Mucosa of descending colon (tissue), 3 donors: ENCODE results near the gene RPL34. TPM values are rescaled to one million over a fixed set of nuclear protein-coding genes. Genes with fewer than 3 reads are reported as not detected.

Experiments
- ATAC-seq: fragments of 200-7000 bp; cut with Tn5 transposase; one replicate; pipeline ENCODE4 v1.9.1; 2020; ENCODE audit warnings: mild to moderate bottlenecking, moderate library complexity
- DNase-seq, 3 donors: peaks; one replicate each; pipeline ENCODE4 v3.0.0-alpha.2; 2020
- H3K36me3 ChIP-seq: fragments of 200-600 bp; one replicate; pipeline ENCODE4 v1.8.0; 2021; ENCODE audit warnings: low read depth, mild to moderate bottlenecking
- H3K4me1 ChIP-seq: fragments of 200-600 bp; one replicate; pipeline ENCODE4 v1.8.0; 2021; ENCODE audit warnings: low read depth, mild to moderate bottlenecking
- H3K4me3 ChIP-seq: fragments of 200-600 bp; one replicate; pipeline ENCODE4 v1.8.0; 2021; ENCODE audit warnings: mild to moderate bottlenecking
- H3K9me3 ChIP-seq: fragments of 200-600 bp; one replicate; pipeline ENCODE4 v1.8.0; 2021; ENCODE audit warnings: mild to moderate bottlenecking
- intact Hi-C, 2 donors: fragments of 100-400 bp; cut with DNase I in 1 of 2; cut with micrococcal nuclease in 1 of 2; formaldehyde crosslinking; loops; one replicate each; pipeline versions ENCODE4 v1.11.0 to v1.11.1; 2022; cut with DNase I, micrococcal nuclease
- total RNA-seq, 3 donors: library from RNA; stranded (reverse); fragmentation: NEBNext Ultra II Directional in 2 of 3; extraction: Animal tissue kit (Norgen Biotek cat#: 25700) in 2 of 3; gene quantifications; one replicate each; pipeline versions ENCODE4 v1.2.1 to v1.2.4, GENCODE V29; 2021 to 2023
- TF ChIP-seq, protein P1 (sequence below): fragments of 200-600 bp; IDR thresholded peaks from one replicate; pipeline ENCODE4 v1.8.0; 2022; ENCODE audit warnings: antibody characterized with exemption, mild to moderate bottlenecking
- donor health status: DM: no; HTN: no; CAD: no; lungs with moderate emphysema.
- donor health status: DM: no; HTN: no; CAD: no.
- donor health status: DM: no; HTN: yes; CAD: no.

Gene RPL34
- total RNA-seq, 3 donors from 2014 or later: 835 to 932 (median 883) TPM

DNA sequence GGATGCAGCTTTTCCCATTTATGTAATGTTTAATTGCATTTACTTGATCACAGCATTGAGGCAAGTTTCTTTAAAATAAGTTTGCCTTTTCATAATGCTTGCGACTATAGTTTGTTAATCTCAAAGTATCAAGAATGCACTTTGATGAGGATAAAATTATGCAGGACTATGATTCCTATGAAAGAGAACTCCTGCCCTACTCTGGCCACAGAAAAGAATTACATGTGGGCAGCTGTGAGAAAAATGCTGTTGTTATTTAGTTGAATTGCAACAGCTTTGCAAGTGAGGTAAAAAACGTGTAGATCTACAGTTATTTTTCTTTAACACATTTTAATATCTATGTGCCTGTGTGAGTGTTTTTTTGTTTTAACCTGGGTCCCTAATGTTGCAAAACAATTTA lies 17.5 kb downstream of the RPL34 start:
- intact Hi-C loops: no loop called here
- TF ChIP-seq, protein P1, sequence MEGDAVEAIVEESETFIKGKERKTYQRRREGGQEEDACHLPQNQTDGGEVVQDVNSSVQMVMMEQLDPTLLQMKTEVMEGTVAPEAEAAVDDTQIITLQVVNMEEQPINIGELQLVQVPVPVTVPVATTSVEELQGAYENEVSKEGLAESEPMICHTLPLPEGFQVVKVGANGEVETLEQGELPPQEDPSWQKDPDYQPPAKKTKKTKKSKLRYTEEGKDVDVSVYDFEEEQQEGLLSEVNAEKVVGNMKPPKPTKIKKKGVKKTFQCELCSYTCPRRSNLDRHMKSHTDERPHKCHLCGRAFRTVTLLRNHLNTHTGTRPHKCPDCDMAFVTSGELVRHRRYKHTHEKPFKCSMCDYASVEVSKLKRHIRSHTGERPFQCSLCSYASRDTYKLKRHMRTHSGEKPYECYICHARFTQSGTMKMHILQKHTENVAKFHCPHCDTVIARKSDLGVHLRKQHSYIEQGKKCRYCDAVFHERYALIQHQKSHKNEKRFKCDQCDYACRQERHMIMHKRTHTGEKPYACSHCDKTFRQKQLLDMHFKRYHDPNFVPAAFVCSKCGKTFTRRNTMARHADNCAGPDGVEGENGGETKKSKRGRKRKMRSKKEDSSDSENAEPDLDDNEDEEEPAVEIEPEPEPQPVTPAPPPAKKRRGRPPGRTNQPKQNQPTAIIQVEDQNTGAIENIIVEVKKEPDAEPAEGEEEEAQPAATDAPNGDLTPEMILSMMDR: no peak
- Histone ChIP-seq H3K4me3 (no peak overlapping the region), H3K4me1 (no peaks in the 10 kb centered on the region), H3K9me3 (no peaks in the 10 kb centered on the region), H3K36me3 (no peaks in the 10 kb centered on the region)
- DNase-seq: no peak
- no peak for ATAC-seq

DNA sequence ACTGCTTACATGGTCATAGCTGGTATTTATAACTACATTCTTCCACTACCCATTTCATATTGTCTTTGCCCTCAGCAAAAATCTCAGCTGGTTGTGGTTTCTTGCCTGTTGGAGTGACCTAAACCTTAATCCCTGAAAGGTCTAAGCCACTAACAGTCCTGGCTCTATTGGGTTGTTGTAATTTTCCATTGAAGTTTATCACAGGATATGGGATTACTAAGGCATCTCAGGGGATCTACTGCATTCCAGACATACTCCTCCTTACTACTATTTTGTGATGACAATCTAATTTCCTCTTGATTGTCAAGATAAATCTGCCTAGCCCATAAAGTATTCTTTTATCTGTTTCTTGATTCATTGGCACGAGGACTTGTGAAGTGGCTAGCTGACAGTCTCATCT lies 23.9 kb downstream of the RPL34 start:
- ATAC-seq: no peak
- Histone ChIP-seq H3K36me3 (no peaks in the 10 kb centered on the region), H3K4me3 (no peak overlapping the region), H3K4me1 (no peaks in the 10 kb centered on the region), H3K9me3 (no peaks in the 10 kb centered on the region)
- intact Hi-C loops: no loop called here
- no peak for DNase-seq
- TF ChIP-seq, protein P1: no peak

DNA sequence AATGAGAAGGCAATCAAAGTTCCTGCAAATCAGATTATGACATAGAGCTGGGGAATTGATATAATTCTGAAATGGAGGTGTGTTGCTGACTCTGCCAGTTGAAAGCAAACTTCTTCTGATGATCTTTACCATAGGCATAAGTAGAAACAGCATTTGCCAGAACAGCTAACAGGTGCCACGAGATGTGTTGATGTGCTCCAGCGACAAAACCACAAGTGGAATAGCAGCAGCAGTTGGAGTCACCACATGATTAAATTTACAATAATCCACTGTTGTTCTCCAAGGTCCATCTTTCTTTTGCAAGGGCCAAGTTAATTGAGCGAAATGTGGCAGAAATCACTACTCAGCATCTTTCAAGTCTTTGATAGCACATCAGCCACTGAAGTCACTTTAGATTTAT lies 26.3 kb downstream of the RPL34 start:
- no peak for ATAC-seq
- no peaks in the 10 kb centered on the region for H3K9me3 ChIP-seq
- TF ChIP-seq, protein P1: no peak
- no peaks in the 10 kb centered on the region for H3K36me3 ChIP-seq
- H3K4me3 ChIP-seq: no peak overlapping the region
- no peaks in the 10 kb centered on the region for H3K4me1 ChIP-seq
- intact Hi-C loops: no loop called here
- no peak for DNase-seq

DNA sequence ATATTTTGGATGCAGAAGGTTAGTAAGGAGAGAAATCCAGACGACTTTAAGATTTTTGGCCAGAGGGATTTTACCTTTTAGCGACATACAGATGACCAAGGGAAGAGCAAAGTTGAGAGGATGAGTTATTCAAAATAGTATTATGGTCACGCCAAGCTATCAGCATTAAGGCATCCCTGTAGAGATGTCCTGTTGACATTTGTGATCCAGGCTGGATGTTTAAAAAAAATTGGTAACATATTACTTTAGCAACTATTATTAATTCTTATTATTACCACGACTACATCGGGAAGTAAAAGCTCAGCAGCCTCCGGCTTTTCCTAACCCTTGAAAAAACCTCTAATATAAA lies 29.5 kb downstream of the RPL34 start:
- H3K9me3 ChIP-seq: no peaks in the 10 kb centered on the region
- intact Hi-C loops: no loop called here
- H3K36me3 ChIP-seq: no peaks in the 10 kb centered on the region
- TF ChIP-seq, protein P1: no peak
- no peak overlapping the region for H3K4me3 ChIP-seq
- DNase-seq (no peak), ATAC-seq (no peak)
- H3K4me1 ChIP-seq: no peaks in the 10 kb centered on the region

DNA sequence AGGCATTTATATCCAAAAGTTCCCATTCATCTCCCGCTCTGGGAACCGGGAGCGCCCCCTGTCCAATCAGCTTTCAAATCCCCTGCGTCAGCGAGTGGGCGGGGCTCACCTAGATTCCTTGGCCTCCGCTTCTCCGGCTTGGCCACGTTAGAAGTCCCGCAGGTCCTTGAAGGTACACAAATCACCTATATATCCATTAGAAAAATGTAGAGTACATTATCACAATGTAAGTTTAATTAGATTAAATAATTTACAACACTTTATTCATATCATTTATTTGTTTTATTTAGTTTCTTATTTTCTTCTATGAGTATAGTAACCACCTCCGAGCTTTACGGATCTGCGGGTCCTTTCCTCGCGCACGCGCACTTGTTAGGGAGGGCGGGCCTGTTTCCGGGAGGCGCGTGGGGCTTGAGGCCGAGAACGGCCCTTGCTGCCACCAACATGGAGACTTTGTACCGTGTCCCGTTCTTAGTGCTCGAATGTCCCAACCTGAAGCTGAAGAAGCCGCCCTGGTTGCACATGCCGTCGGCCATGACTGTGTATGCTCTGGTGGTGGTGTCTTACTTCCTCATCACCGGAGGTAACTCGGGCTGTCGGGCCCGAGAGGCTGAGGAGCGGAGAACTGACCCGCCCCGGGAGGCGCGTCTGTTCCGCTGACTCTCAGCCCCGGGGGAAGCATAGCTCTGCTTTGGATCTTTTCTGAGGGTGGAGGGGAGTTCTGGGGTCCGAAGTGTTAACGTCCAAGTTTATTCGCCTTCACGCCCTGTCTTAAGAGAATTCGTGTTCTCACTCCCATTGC lies 30.0 kb downstream of the RPL34 start, which contains the start of gene OSTC:
TSS of gene OSTC (plus strand) at position 388 of the 802 bp plus-strand sequence. CDS start at position 445, 57 bp downstream.
- DNase-seq (peak; percentile 95 to 99 (median 96)), ATAC-seq (peak; percentile 97)
- intact Hi-C loops: no loop called here
- Histone ChIP-seq H3K9me3 (no peaks in the 10 kb centered on the region), H3K4me1 (no peaks in the 10 kb centered on the region), H3K4me3 (peak within 1 kb of the TSS; percentile 56), H3K36me3 (no peaks in the 10 kb centered on the region)
- TF ChIP-seq, protein P1: no peak
